K562 (cell line): Measurements from ENCODE around the gene TGFBR2. TPM values are rescaled to one million over a fixed set of nuclear protein-coding genes. Genes with fewer than 3 reads are reported as not detected.

Source experiments
- CHD7 ChIP-seq: fragments of 200-600 bp; sonication (generic); IDR thresholded peaks from one replicate; pipeline ENCODE4 v1.6.1; 2012; ENCODE audit warnings: mild to moderate bottlenecking, low read depth, low read length, inconsistent platforms
- MTA3 ChIP-seq: fragments of 450-650 bp; formaldehyde crosslinking; IDR thresholded peaks from 2 replicates; pipeline ENCODE4 v1.6.1; 2017; ENCODE audit warnings: mild to moderate bottlenecking, borderline replicate concordance
- SOX6 ChIP-seq: fragments of 450-650 bp; IDR thresholded peaks from 2 replicates; pipeline ENCODE4 v1.6.1; 2014; ENCODE audit warnings: mild to moderate bottlenecking
- polyA plus RNA-seq, 8 experiments: library from polyadenylated mRNA; depleted of rRNA in 4 of 8; stranded (reverse) in 5 of 8; unstranded in 3 of 8; fragments of >200 nt; fragmentation: Nextera tagmentation in 2 of 8; fragmentation: Illumina TruSeq in 1 of 8; extraction: Ambion mirVana in 2 of 8; extraction: Trizol in 1 of 8; gene quantifications; 2 replicates each; pipeline versions ENCODE4 v1.2.1 to v1.2.3, GENCODE V29; 2011 to 2014; ENCODE audit warnings: inconsistent platforms in 1 of 8, missing spikeins in 1 of 8
- total RNA-seq, 7 experiments: library from RNA; depleted of rRNA in 6 of 7; stranded (reverse); fragments of >200 nt in 6 of 7; fragmentation: Illumina TruSeq in 2 of 7; extraction: Trizol in 2 of 7; gene quantifications; 2 replicates each; pipeline versions ENCODE4 v1.2.1 to v1.2.3, GENCODE V29; 2011 to 2021; ENCODE audit warnings: low replicate concordance in 1 of 7
- TF ChIP-seq, protein P1 (sequence below): fragments of 150-350 bp; IDR thresholded peaks from 2 replicates; pipeline ENCODE4 v1.6.1; 2014; ENCODE audit warnings: low read depth, mild to moderate bottlenecking, low read length, borderline replicate concordance
- TF ChIP-seq, protein P2 (sequence below), 2 experiments: fragments of 450-650 bp; IDR thresholded peaks; 2 replicates each; pipeline ENCODE4 v1.6.1; 2016

Gene TGFBR2
- total and polyA plus RNA-seq, 9 of the 15 experiments (the other 6 are each of a cell fraction or from before 2014, with no cell fraction given), result 0.11 to 0.84 (median 0.24) TPM

GRCh38 chr3:30650348-30650995 is 44.1 kb downstream of the TGFBR2 start (continued):
- TF ChIP-seq CHD7 (no peak), SOX6 (no peak), MTA3 (no peak)
- TF ChIP-seq, protein P1, sequence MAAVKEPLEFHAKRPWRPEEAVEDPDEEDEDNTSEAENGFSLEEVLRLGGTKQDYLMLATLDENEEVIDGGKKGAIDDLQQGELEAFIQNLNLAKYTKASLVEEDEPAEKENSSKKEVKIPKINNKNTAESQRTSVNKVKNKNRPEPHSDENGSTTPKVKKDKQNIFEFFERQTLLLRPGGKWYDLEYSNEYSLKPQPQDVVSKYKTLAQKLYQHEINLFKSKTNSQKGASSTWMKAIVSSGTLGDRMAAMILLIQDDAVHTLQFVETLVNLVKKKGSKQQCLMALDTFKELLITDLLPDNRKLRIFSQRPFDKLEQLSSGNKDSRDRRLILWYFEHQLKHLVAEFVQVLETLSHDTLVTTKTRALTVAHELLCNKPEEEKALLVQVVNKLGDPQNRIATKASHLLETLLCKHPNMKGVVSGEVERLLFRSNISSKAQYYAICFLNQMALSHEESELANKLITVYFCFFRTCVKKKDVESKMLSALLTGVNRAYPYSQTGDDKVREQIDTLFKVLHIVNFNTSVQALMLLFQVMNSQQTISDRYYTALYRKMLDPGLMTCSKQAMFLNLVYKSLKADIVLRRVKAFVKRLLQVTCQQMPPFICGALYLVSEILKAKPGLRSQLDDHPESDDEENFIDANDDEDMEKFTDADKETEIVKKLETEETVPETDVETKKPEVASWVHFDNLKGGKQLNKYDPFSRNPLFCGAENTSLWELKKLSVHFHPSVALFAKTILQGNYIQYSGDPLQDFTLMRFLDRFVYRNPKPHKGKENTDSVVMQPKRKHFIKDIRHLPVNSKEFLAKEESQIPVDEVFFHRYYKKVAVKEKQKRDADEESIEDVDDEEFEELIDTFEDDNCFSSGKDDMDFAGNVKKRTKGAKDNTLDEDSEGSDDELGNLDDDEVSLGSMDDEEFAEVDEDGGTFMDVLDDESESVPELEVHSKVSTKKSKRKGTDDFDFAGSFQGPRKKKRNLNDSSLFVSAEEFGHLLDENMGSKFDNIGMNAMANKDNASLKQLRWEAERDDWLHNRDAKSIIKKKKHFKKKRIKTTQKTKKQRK, result no peak
- TF ChIP-seq, protein P2, sequence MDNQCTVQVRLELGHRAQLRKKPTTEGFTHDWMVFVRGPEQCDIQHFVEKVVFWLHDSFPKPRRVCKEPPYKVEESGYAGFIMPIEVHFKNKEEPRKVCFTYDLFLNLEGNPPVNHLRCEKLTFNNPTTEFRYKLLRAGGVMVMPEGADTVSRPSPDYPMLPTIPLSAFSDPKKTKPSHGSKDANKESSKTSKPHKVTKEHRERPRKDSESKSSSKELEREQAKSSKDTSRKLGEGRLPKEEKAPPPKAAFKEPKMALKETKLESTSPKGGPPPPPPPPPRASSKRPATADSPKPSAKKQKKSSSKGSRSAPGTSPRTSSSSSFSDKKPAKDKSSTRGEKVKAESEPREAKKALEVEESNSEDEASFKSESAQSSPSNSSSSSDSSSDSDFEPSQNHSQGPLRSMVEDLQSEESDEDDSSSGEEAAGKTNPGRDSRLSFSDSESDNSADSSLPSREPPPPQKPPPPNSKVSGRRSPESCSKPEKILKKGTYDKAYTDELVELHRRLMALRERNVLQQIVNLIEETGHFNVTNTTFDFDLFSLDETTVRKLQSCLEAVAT (IDR thresholded peaks at IDR 0.05), result no peak
